Measurements from ENCODE around the gene B9D2.

Gene B9D2

GRCh38 chr19:41311613-41312012 is 52.3 kb downstream of the B9D2 start:
- no peak for DNase-seq (ENCODE audit: extremely low read depth in 1 of 2, low read depth in 1 of 2)

GRCh38 chr19:41311072-41311471 is 52.9 kb downstream of the B9D2 start:
- DNase-seq (ENCODE audit: extremely low read depth in 1 of 2, low read depth in 1 of 2), result no peak

GRCh38 chr19:41310033-41310831 is 53.7 kb downstream of the B9D2 start, which contains the start of gene CCDC97:
CCDC97 (plus strand) TSS chr19:41310172; CDS start chr19:41310311, 139 bp downstream.
- peak; percentile 80 to 81 for DNase-seq (ENCODE audit: extremely low read depth in 1 of 2, low read depth in 1 of 2)

- DNase-seq (ENCODE audit: extremely low read depth in 1 of 2, low read depth in 1 of 2), result no peak
These were observed 54.5 kb downstream of the B9D2 start for GRCh38 chr19:41309180-41310032.

DNA sequence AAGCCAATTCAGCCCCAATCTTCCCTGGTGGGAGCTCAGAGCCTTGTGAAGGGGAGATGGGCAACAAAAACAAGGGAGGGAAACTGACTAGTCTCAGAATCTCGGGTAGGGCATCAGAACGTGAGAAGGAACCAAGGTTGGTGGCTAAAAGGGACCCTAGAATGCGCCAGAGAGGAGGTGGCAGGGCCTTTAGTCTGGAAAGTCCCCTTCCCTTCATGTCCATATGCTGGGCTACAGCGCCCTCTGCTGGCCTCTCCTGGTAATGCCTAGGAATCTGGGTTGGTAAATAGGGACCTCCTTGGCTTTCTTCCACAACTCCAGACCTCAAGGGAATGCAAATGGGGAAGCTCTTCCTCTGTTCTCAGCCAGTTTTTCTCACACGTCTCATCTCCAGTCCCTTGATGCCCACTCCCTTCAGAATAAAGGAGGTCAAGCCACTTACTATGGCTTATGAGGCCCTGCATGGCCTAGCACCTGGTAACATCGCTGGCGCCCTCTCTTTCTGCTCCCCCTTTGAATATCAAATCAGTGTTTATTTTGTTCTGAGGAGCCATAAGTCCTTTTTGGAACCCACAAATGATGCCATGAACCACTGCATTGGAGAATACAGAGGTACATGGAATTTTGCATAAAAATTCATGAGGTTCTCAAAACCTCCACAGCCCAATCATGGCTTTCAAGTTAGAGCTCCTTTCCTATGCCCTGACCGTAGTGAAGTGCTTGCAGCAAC is 55.3 kb downstream of the B9D2 start:
- DNase-seq (ENCODE audit: extremely low read depth in 1 of 2, low read depth in 1 of 2), result peak; percentile 67 to 83

DNA sequence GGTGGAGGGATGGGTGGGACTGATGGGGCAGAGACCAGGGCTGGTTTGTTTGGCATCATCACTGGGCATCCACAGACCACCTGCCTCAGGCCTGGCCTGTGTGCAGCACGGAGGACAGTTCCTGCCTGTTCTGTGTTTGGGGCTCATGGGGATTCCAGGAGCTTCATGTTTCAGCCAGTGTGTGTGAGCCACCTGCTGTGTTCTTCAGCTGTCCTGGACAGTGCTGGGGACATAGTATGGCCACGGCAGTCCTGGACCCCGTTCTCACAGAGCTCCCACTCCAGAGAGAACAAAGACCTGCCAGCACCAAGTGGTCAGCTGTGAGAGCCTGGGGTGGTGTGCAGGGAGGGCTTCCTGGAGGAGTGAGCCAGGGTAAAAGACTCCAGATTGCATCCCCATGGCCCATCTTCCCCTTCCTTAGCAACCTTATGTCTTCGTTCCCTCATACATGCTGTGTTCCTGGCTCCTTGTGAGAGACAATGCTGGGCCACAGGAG is 55.9 kb downstream of the B9D2 start:
- no peak for DNase-seq (ENCODE audit: extremely low read depth in 1 of 2, low read depth in 1 of 2)

GRCh38 chr19:41307090-41307875 is 56.7 kb downstream of the B9D2 start:
- no peak for DNase-seq (ENCODE audit: extremely low read depth in 1 of 2, low read depth in 1 of 2)

GRCh38 chr19:41305927-41306793 is 57.8 kb downstream of the B9D2 start:
- no peak for DNase-seq (ENCODE audit: extremely low read depth in 1 of 2, low read depth in 1 of 2)

GRCh38 chr19:41304706-41305483 is 59.1 kb downstream of the B9D2 start:
- no peak for DNase-seq (ENCODE audit: extremely low read depth in 1 of 2, low read depth in 1 of 2)

Measured in stimulated activated CD8-positive, alpha-beta memory T cell treated with anti-CD3 and anti-CD28 coated beads, Interleukin-7, amount 100 ng/mL, for 48 hours (primary cell).